Measurements from ENCODE around the gene OXA1L.
"Not testable (repeated sequence)": the region's sequence is repeated elsewhere in the genome, so short reads cannot be mapped to it uniquely, and the experiment has no call there.

The OXA1L gene

GRCh38 chr14:22774011-22774706 lies 7.7 kb downstream of the OXA1L start:
- H3F3A ChIP-seq (ENCODE audit: insufficient read depth, low read length), result no peaks in the 10 kb centered on the region
- no peaks in the 10 kb centered on the region for H3K9me3 ChIP-seq (replicated peaks; ENCODE audit: insufficient read depth, low read length)
- H3K4me2 ChIP-seq (ENCODE audit: low read depth, low read length), result no peak overlapping the region
- no peaks in the 10 kb centered on the region for H3K9me2 ChIP-seq (replicated peaks; ENCODE audit: insufficient read depth, low read length)
- H4K20me1 ChIP-seq (ENCODE audit: insufficient read depth, low read length), result no peaks in the 10 kb centered on the region
- H3K4me3 ChIP-seq (ENCODE audit: low read length), result no peak overlapping the region
- no peak for DNase-seq
- H3K79me2 ChIP-seq (ENCODE audit: low read length), result peaks cover 4% of the 10 kb centered on the region
- H3K9ac ChIP-seq (ENCODE audit: low read length), result no peak overlapping the region
- H3K36me3 ChIP-seq (replicated peaks; ENCODE audit: insufficient read depth, low read length), result no peaks in the 10 kb centered on the region
- no peaks in the 10 kb centered on the region for H3K27me3 ChIP-seq (replicated peaks; ENCODE audit: insufficient read depth, low read length)
- TF ChIP-seq CTCF (IDR thresholded peaks at IDR 0.05; ENCODE audit: low read length) (no peak), EZH2phosphoT487 (IDR thresholded peaks at IDR 0.05; ENCODE audit: low read length) (no peak), EZH2 (optimal IDR thresholded peaks at IDR 0.05; ENCODE audit: low read depth, low read length) (no peak)
- H2AFZ ChIP-seq (ENCODE audit: low read length), result no peak overlapping the region
- H3K27ac ChIP-seq (ENCODE audit: low read length), result no peak overlapping the region
- H3K4me1 ChIP-seq (ENCODE audit: low read length), result no peaks in the 10 kb centered on the region

- no peak overlapping the region for H3K27ac ChIP-seq (ENCODE audit: low read length)
- H3K36me3 ChIP-seq (replicated peaks; ENCODE audit: insufficient read depth, low read length), result no peaks in the 10 kb centered on the region
These were observed 9.7 kb downstream of the OXA1L start for GRCh38 chr14:22776215-22776614.

GRCh38 chr14:22776849-22777248 lies 10.4 kb downstream of the OXA1L start:
- H3K4me1 ChIP-seq (ENCODE audit: low read length); H3K27me3 ChIP-seq (replicated peaks; ENCODE audit: insufficient read depth, low read length); H3K4me2 ChIP-seq (ENCODE audit: low read depth, low read length); H3K79me2 ChIP-seq (ENCODE audit: low read length); H3K4me3 ChIP-seq (ENCODE audit: low read length); H3K27ac ChIP-seq (ENCODE audit: low read length); DNase-seq; H3F3A ChIP-seq (ENCODE audit: insufficient read depth, low read length); H3K36me3 ChIP-seq (replicated peaks; ENCODE audit: insufficient read depth, low read length); H3K9ac ChIP-seq (ENCODE audit: low read length); H2AFZ ChIP-seq (ENCODE audit: low read length); H3K9me2 ChIP-seq (replicated peaks; ENCODE audit: insufficient read depth, low read length); H3K9me3 ChIP-seq (replicated peaks; ENCODE audit: insufficient read depth, low read length); H4K20me1 ChIP-seq (ENCODE audit: insufficient read depth, low read length): not testable (repeated sequence)

More at GRCh38 chr14:22776215-22776614, 9.7 kb downstream of the OXA1L start:
- Histone ChIP-seq H3K79me2 (ENCODE audit: low read length) (no peaks in the 10 kb centered on the region), H3K27me3 (replicated peaks; ENCODE audit: insufficient read depth, low read length) (no peaks in the 10 kb centered on the region), H3K4me1 (ENCODE audit: low read length) (no peaks in the 10 kb centered on the region), H3K9me3 (replicated peaks; ENCODE audit: insufficient read depth, low read length) (no peaks in the 10 kb centered on the region), H4K20me1 (ENCODE audit: insufficient read depth, low read length) (no peaks in the 10 kb centered on the region), H3K9ac (ENCODE audit: low read length) (no peak overlapping the region), H3K4me3 (ENCODE audit: low read length) (no peak overlapping the region), H2AFZ (ENCODE audit: low read length) (no peak overlapping the region), H3K4me2 (ENCODE audit: low read depth, low read length) (no peak overlapping the region), H3F3A (ENCODE audit: insufficient read depth, low read length) (no peaks in the 10 kb centered on the region), H3K9me2 (replicated peaks; ENCODE audit: insufficient read depth, low read length) (no peaks in the 10 kb centered on the region)
- TF ChIP-seq CTCF (IDR thresholded peaks at IDR 0.05; ENCODE audit: low read length) (no peak), EZH2phosphoT487 (IDR thresholded peaks at IDR 0.05; ENCODE audit: low read length) (no peak), EZH2 (optimal IDR thresholded peaks at IDR 0.05; ENCODE audit: low read depth, low read length) (no peak)
- DNase-seq, result no peak

GRCh38 chr14:22778084-22778483 lies 11.6 kb downstream of the OXA1L start:
- H3F3A ChIP-seq (ENCODE audit: insufficient read depth, low read length), result no peaks in the 10 kb centered on the region
- H3K4me1 ChIP-seq (ENCODE audit: low read length), result no peaks in the 10 kb centered on the region
- no peaks in the 10 kb centered on the region for H4K20me1 ChIP-seq (ENCODE audit: insufficient read depth, low read length)
- H3K4me2 ChIP-seq (ENCODE audit: low read depth, low read length), result no peak overlapping the region
- H3K27me3 ChIP-seq (replicated peaks; ENCODE audit: insufficient read depth, low read length), result no peaks in the 10 kb centered on the region
- H3K4me3 ChIP-seq (ENCODE audit: low read length), result no peak overlapping the region
- no peaks in the 10 kb centered on the region for H3K9me2 ChIP-seq (replicated peaks; ENCODE audit: insufficient read depth, low read length)
- no peaks in the 10 kb centered on the region for H3K79me2 ChIP-seq (ENCODE audit: low read length)
- TF ChIP-seq EZH2 (optimal IDR thresholded peaks at IDR 0.05; ENCODE audit: low read depth, low read length) (no peak), EZH2phosphoT487 (IDR thresholded peaks at IDR 0.05; ENCODE audit: low read length) (no peak), CTCF (IDR thresholded peaks at IDR 0.05; ENCODE audit: low read length) (no peak)
- no peak overlapping the region for H3K27ac ChIP-seq (ENCODE audit: low read length)
- no peak overlapping the region for H2AFZ ChIP-seq (ENCODE audit: low read length)
- no peaks in the 10 kb centered on the region for H3K9me3 ChIP-seq (replicated peaks; ENCODE audit: insufficient read depth, low read length)
- H3K9ac ChIP-seq (ENCODE audit: low read length), result no peak overlapping the region
- no peaks in the 10 kb centered on the region for H3K36me3 ChIP-seq (replicated peaks; ENCODE audit: insufficient read depth, low read length)
- no peak for DNase-seq

Measured in MM.1S (cell line).